GM12891 (cell line): Measurements from ENCODE around the gene TIAM1.

Experiments used
- DNase-seq: peaks from one replicate; pipeline ENCODE4 v3.0.0; 2011; ENCODE audit warnings: low spot score; ENCODE audit not compliant: insufficient read length
- FAIRE-seq: peaks from 2 replicates; lab custom pipeline; 2011; peaks lifted over from hg19 to GRCh38; lab: Jason Lieb, UNC
- PAX5 ChIP-seq: IDR thresholded peaks from 2 replicates; pipeline ENCODE4 v1.6.1; 2011; ENCODE audit warnings: low read length, moderate library complexity, mild to moderate bottlenecking; ENCODE audit not compliant: insufficient read depth, severe bottlenecking
- POLR2A ChIP-seq: IDR thresholded peaks from 2 replicates; pipeline ENCODE4 v1.6.1; 2011; ENCODE audit warnings: low read depth, low read length, control low read depth
- POLR2AphosphoS5 ChIP-seq: IDR thresholded peaks from 2 replicates; pipeline ENCODE4 v1.6.1; 2011; ENCODE audit warnings: low read depth, low read length, control low read depth
- POU2F2 ChIP-seq: IDR thresholded peaks from 2 replicates; pipeline ENCODE4 v1.6.1; 2011; ENCODE audit warnings: low read depth, mild to moderate bottlenecking, control low read depth, low read length, moderate library complexity
- SPI1 ChIP-seq: IDR thresholded peaks from 2 replicates; pipeline ENCODE4 v1.6.1; 2011; ENCODE audit warnings: low read depth, low read length, control low read depth
- TAF1 ChIP-seq: IDR thresholded peaks from 2 replicates; pipeline ENCODE4 v1.6.1; 2011; ENCODE audit warnings: low read depth, low read length, control low read depth

Gene TIAM1

GRCh38 chr21:31140676-31141075 lies 203.4 kb downstream of the TIAM1 start:
- TF ChIP-seq SPI1 (no peak), POLR2AphosphoS5 (no peak), TAF1 (no peak), PAX5 (no peak), POLR2A (no peak), POU2F2 (no peak)
- FAIRE-seq = no peak
- no peak for DNase-seq

DNA sequence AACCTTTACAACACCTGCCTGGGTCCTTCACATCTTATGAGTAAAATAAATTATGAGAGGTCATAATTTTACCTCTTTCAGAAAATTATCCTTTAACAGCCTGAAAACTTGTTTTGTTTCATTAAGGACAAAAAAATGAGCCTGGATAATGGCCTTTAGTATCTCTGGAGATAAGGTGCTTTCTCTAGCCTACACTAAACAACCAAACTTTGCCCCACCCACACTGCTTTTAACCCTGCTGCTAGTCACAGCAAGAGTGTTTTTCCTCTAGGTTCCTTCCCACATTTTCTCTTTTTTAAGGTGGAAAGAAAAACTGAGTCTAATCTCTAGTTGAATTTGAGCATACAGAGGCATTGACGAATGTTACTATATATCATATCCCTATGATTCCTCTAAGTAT lies 204.0 kb downstream of the TIAM1 start:
- TF ChIP-seq TAF1 (no peak), POU2F2 (no peak), SPI1 (no peak), PAX5 (no peak), POLR2A (no peak), POLR2AphosphoS5 (no peak)
- DNase-seq = no peak
- no peak for FAIRE-seq

DNA sequence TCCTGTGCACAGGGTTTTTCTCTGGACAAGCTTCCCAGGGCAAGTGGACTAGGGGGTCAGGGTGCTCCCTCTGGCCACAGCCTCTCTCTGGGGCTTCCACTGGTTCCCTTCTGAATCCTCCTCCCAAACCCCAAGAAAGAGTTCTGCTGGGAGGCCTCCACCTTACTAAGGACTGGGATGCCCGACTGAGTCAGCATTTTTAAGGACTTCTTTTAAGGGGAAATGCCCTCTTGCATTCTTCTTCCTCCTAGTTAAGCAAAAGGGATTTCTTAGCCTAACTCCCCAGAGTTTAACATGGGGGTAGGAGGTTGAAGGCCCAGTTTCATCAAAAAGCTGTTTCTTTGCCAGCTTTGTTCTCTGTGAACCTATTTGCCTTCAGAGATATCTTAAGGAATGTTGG lies 206.1 kb downstream of the TIAM1 start:
- no peak for FAIRE-seq

DNA sequence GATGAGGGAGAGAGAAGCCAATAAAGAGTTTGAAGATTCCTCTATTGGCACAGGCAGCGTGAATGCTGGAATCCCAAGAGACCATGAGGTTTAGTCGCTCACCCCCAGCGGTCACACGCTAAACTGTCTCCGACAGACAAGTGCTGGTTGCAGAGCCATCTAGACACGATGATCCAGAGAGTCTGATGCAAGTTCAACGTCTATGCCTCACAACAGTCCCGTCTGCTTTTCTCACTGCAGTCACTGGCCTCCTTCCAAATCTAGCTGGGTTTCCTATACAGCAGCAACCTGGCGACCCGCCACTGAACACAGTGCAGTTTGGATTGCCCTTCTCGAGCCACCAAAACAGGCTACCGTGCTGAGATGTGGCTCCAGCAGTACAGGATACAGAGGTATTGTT lies 207.2 kb downstream of the TIAM1 start:
- FAIRE-seq = no peak
- TF ChIP-seq TAF1 (no peak), POLR2A (no peak), POU2F2 (no peak), SPI1 (no peak), POLR2AphosphoS5 (no peak), PAX5 (no peak)
- no peak for DNase-seq

More for the DNA sequence above, 206.1 kb downstream of the TIAM1 start:
- TF ChIP-seq POLR2A (no peak), SPI1 (no peak), POU2F2 (no peak), TAF1 (no peak), PAX5 (no peak)
- no peak for DNase-seq

DNA sequence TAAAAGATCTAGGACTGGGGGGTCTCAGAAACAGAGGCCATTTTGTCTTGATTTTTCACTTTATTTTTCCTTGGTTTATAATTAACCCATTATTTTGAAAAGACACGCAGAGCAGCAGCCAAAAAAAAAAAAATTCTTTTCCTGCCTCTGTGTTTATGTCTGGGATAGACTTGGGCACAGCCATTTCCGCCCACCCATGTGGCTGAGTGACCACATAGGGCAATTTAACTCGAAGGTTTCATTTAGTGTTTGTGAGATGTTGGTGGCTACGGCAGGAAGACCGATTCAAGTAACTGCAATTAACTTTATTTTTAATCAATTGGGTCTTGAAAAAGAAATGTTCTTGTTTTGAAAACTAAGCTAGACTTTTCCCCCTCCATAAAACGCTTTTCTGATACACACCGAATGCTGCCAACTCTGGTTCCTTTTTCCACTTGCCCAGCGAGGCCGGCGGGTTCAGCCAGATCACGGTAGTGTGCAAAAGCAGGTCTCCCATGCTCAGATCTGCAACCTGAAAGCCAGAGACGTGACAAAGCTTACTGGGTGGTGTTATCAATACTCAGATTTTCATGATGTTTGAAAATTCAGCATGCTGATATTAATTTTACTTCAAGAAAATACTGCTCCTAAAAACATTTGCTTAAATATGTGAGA lies 208.4 kb downstream of the TIAM1 start:
- no peak for FAIRE-seq
- no peak for DNase-seq
- no peak for TF ChIP-seq TAF1
- TF ChIP-seq POLR2A = no peak
- no peak for TF ChIP-seq POU2F2
- no peak for TF ChIP-seq POLR2AphosphoS5
- no peak for TF ChIP-seq PAX5
- TF ChIP-seq SPI1 = no peak

DNA sequence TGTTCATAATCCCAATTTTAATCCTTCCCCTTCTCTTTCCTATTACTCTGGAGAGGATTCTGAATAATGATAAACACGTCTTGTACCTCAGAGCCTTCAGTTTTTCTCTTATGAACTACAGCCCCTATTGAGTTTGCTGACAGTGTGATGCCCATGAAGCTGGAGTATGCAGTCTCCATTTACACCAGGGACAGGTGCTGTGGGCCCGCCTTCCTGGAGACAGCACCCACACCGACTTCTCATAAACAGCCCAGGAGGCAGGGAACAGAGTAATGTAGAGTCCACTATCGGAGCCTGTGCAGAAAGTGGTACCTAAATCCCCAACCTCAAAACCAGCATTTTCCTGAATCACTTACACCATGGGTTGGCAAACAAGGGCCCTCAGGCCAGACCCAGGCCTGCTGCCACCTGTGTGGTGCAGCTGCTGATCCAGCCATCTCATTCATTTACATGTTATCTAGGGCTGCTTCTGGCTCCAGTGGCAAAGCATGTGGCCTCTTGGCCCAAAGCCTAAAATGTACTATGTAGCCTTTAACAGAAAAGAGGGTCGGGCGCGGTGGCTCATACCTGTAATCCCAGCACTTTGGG lies 210.7 kb downstream of the TIAM1 start:
- peak; percentile 56 for FAIRE-seq
- no peak for TF ChIP-seq SPI1
- no peak for DNase-seq

- TF ChIP-seq SPI1 (peak; percentile 45; the same call in 1 of the 2 replicates), PAX5 (no peak)
- FAIRE-seq (peak; percentile 74), DNase-seq (no peak)
Observed at GRCh38 chr21:31132574-31133242, 211.4 kb downstream of the TIAM1 start.

GRCh38 chr21:31130821-31131220 lies 213.2 kb downstream of the TIAM1 start:
- TF ChIP-seq POLR2AphosphoS5 (no peak), SPI1 (no peak), PAX5 (no peak), TAF1 (no peak), POU2F2 (no peak), POLR2A (no peak)
- no peak for DNase-seq
- no peak for FAIRE-seq

- TF ChIP-seq POLR2A (no peak), POU2F2 (no peak), SPI1 (no peak), POLR2AphosphoS5 (no peak), PAX5 (no peak), TAF1 (no peak)
- FAIRE-seq (no peak), DNase-seq (no peak)
Observed at GRCh38 chr21:31128234-31128633, 215.8 kb downstream of the TIAM1 start.

DNA sequence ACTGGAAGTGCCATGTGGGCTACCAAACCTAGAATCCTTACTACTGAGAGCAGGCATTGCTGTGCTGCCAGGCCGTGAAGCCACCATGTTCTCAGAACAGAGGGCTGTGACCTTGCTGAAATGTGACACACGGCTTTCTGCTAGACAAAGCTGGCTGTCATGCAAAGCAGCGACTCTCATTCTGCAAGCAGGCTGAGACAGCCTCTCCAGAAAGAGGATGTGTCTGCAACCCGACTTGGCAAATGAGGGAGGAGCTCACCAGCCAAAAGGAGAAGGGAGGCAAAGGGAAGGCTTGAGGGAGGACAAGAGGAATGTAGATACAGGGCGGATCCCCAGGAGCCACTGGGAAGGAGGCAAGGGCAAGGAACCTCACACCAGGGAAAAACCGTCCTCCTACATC lies 220.1 kb downstream of the TIAM1 start:
- TF ChIP-seq POLR2A = no peak
- TF ChIP-seq POLR2AphosphoS5 = no peak
- TF ChIP-seq POU2F2 = no peak
- FAIRE-seq (peak; percentile 82), DNase-seq (no peak)

DNA sequence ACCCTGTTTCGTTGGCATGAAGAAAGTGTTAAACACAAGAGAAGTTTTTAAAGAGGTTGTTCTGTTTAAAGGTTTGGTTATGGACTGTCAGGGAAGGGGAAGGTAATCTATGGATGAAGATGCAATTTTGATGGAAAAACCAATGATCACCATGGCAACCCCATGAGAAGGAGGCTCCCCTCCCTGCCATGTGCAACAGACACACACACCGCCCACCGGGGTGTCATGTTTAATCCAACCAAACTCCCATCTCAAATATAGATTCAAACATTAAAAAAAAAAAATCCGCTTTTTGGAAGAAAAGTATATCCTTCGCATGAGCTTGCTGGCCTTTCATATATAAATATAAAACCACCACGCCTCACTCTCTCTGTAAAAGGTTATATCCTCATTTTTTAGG lies 224.9 kb downstream of the TIAM1 start:
- DNase-seq (no peak), FAIRE-seq (no peak)
- TF ChIP-seq POU2F2 = no peak
- TF ChIP-seq POLR2A = no peak
- no peak for TF ChIP-seq POLR2AphosphoS5
